ENCODE data around the gene YKT6.

Gene YKT6

DNA sequence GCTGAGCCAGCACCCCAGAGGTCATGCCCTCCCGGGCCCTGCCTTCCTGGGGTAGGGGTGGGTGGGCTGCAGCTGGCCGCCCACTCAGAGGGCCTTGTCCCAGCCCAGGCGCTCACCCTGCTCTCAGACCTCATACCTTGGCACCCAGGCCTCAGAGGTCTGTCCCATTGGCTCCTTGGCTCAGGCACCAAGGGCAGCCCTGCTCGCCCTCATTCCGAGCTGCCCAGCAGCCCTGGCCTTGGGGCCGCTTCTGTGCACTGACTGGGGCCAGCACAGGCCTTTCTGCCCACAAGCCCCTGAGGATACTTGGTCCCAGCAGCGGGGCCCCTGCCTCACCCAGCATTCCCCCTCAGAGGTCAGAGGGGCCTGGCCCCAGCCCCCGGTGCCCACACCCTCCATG is 34.3 kb downstream of the YKT6 start:
- no peak for ATAC-seq
- TF ChIP-seq, protein P1, sequence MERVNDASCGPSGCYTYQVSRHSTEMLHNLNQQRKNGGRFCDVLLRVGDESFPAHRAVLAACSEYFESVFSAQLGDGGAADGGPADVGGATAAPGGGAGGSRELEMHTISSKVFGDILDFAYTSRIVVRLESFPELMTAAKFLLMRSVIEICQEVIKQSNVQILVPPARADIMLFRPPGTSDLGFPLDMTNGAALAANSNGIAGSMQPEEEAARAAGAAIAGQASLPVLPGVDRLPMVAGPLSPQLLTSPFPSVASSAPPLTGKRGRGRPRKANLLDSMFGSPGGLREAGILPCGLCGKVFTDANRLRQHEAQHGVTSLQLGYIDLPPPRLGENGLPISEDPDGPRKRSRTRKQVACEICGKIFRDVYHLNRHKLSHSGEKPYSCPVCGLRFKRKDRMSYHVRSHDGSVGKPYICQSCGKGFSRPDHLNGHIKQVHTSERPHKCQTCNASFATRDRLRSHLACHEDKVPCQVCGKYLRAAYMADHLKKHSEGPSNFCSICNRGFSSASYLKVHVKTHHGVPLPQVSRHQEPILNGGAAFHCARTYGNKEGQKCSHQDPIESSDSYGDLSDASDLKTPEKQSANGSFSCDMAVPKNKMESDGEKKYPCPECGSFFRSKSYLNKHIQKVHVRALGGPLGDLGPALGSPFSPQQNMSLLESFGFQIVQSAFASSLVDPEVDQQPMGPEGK (CRISPR knock-in tag; IDR thresholded peaks at IDR 0.05; ENCODE audit: borderline replicate concordance), result no peak
- TF ChIP-seq ZC3H10 (CRISPR knock-in tag; IDR thresholded peaks at IDR 0.05) (no peak), GLIS3 (CRISPR knock-in tag; IDR thresholded peaks at IDR 0.05) (no peak), TOX (CRISPR knock-in tag; IDR thresholded peaks at IDR 0.05; ENCODE audit: borderline replicate concordance) (no peak), ZNF8 (CRISPR knock-in tag; IDR thresholded peaks at IDR 0.05) (no peak), ZNF565 (CRISPR knock-in tag; conservative IDR thresholded peaks at IDR 0.05; ENCODE audit: low read depth) (no peak), OSR1 (CRISPR knock-in tag; IDR thresholded peaks at IDR 0.05) (no peak), ISL1 (CRISPR knock-in tag; IDR thresholded peaks at IDR 0.05) (no peak), ZFP30 (CRISPR knock-in tag; IDR thresholded peaks at IDR 0.05) (no peak), ZFP3 (CRISPR knock-in tag; IDR thresholded peaks at IDR 0.05) (no peak), PPARA (CRISPR knock-in tag; IDR thresholded peaks at IDR 0.05; ENCODE audit: borderline replicate concordance) (no peak), ESRRG (CRISPR knock-in tag; IDR thresholded peaks at IDR 0.05) (no peak)
- TF ChIP-seq, protein P2, sequence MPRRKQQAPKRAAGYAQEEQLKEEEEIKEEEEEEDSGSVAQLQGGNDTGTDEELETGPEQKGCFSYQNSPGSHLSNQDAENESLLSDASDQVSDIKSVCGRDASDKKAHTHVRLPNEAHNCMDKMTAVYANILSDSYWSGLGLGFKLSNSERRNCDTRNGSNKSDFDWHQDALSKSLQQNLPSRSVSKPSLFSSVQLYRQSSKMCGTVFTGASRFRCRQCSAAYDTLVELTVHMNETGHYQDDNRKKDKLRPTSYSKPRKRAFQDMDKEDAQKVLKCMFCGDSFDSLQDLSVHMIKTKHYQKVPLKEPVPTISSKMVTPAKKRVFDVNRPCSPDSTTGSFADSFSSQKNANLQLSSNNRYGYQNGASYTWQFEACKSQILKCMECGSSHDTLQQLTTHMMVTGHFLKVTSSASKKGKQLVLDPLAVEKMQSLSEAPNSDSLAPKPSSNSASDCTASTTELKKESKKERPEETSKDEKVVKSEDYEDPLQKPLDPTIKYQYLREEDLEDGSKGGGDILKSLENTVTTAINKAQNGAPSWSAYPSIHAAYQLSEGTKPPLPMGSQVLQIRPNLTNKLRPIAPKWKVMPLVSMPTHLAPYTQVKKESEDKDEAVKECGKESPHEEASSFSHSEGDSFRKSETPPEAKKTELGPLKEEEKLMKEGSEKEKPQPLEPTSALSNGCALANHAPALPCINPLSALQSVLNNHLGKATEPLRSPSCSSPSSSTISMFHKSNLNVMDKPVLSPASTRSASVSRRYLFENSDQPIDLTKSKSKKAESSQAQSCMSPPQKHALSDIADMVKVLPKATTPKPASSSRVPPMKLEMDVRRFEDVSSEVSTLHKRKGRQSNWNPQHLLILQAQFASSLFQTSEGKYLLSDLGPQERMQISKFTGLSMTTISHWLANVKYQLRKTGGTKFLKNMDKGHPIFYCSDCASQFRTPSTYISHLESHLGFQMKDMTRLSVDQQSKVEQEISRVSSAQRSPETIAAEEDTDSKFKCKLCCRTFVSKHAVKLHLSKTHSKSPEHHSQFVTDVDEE (CRISPR knock-in tag; IDR thresholded peaks at IDR 0.05), result no peak

DNA sequence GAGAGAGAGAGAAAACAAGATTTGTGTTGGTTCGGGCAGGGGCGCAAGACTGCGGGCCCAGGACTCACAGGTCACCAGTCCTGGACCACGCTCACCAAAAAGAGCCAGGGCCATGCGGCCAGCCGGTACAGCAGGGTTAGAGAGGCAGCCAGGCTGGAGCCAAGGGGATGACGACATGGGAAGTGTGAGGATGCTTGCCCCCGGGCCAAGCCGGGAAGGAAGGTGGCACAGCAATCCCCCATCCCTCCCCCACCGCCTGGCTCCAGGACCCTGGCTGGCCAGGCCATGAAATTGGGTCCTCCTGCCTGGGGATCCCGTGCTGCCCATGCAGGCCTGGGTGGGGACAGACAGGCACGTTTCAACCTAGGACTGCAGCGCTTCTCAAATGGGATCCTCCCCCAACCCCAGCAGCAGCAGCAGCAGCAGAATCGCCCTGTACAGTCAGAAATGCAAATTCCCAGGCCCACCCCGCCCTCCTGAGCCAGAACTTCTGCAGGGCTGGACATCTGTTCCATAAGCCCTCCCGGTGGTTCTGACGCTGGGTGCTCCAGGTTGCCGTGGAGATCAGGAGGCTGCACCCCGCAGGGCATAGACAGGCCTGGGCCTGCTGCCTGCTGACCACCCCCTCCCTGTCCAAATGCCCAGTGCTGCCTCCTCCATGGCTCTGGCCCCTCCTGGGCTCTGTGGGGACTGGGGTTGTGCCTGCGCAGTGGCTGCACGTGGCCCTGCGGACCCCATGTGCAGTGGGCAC is 35.0 kb downstream of the YKT6 start:
- ATAC-seq, result peak; percentile 7; the same call in 1 of the 3 replicates
- TF ChIP-seq TCF4 (CRISPR knock-in tag; IDR thresholded peaks at IDR 0.05; ENCODE audit: borderline replicate concordance) (peak; percentile 26; the same call in 1 of the 2 replicates), ZC3H10 (CRISPR knock-in tag; IDR thresholded peaks at IDR 0.05) (no peak)

DNA sequence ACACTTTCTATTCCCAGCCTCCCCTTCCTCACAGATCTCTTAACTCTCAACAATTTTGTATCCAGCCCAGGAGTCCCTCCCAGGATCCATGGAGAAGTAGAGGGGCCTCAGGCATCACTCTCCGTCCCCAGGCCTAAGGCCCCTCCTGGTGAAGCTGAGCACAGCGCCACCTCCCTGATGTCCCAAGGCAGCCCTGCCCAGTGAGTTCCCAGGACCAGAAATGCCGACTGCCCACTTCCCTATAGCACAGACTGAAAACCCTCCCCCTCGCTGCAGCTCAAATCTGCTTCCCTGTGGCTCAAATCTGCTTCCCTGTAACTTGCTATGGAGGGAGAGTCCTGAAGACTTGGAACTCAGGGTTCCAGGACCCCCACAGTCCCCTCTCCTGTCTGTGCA is 35.6 kb downstream of the YKT6 start:
- no peak for ATAC-seq
- TF ChIP-seq, protein P3, sequence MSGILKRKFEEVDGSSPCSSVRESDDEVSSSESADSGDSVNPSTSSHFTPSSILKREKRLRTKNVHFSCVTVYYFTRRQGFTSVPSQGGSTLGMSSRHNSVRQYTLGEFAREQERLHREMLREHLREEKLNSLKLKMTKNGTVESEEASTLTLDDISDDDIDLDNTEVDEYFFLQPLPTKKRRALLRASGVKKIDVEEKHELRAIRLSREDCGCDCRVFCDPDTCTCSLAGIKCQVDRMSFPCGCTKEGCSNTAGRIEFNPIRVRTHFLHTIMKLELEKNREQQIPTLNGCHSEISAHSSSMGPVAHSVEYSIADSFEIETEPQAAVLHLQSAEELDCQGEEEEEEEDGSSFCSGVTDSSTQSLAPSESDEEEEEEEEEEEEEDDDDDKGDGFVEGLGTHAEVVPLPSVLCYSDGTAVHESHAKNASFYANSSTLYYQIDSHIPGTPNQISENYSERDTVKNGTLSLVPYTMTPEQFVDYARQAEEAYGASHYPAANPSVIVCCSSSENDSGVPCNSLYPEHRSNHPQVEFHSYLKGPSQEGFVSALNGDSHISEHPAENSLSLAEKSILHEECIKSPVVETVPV (CRISPR knock-in tag; IDR thresholded peaks at IDR 0.05), result no peak
- TF ChIP-seq ZFP3 (CRISPR knock-in tag; IDR thresholded peaks at IDR 0.05), result no peak
- TF ChIP-seq GLIS3 (CRISPR knock-in tag; IDR thresholded peaks at IDR 0.05), result no peak

DNA sequence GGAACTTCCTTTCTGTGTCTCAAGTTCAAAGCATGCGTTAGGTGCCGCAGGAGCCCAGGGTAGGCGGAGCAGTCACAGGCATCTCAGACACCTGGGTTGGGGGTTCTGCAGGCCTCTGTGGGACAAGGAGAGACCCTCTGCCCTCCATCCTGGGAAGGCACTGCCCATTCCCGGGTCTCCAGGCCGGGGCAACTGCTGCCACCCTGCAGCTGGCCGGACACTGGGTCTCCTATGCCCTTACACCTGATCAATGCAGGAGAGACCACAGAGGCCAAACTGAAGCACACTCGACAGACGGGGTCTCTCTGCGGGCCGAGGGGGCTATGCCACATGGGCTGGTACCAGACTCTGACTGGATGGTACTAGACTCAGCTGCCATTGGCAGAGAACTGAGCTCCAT is 36.9 kb downstream of the YKT6 start:
- ATAC-seq, result no peak
- no peak for TF ChIP-seq TOX (CRISPR knock-in tag; IDR thresholded peaks at IDR 0.05; ENCODE audit: borderline replicate concordance)
- no peak for TF ChIP-seq ZFP30 (CRISPR knock-in tag; IDR thresholded peaks at IDR 0.05)
- TF ChIP-seq PPARA (CRISPR knock-in tag; IDR thresholded peaks at IDR 0.05; ENCODE audit: borderline replicate concordance), result no peak
- TF ChIP-seq RARB (CRISPR knock-in tag; IDR thresholded peaks at IDR 0.05), result no peak

DNA sequence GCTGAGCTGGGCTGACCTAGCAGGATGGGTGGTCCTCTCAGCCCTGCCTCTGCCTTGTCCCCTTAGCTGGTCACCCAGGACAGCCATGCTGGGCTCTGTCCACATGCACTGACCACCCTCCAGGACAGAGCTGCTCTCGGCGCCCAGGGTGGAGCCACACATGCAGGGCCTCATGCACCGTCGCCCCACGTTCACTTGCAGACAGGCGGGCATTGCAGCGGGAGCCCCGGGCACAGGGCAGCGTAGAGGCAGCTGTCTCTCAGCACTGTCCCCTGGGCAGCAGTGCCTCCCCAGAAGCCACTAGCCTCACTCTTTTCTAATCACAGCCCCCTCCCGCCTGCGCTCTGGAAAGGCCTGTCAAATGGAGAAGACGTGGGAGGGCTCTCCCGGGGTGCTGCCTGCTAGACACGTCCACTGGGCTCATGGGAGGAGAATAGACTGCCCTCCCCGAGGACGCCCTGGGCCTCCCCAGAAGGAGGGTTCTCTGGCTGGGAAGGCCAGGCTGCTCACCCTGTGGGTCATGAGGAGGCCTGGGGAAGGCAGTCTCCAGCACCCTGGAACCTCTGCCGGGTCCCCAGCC is 37.4 kb downstream of the YKT6 start:
- no peak for ATAC-seq
- TF ChIP-seq PPARA (CRISPR knock-in tag; IDR thresholded peaks at IDR 0.05; ENCODE audit: borderline replicate concordance), result no peak
- no peak for TF ChIP-seq ESRRG (CRISPR knock-in tag; IDR thresholded peaks at IDR 0.05)
- no peak for TF ChIP-seq ZNF8 (CRISPR knock-in tag; IDR thresholded peaks at IDR 0.05)
- TF ChIP-seq ZFP3 (CRISPR knock-in tag; IDR thresholded peaks at IDR 0.05), result no peak
- TF ChIP-seq, protein P1 (CRISPR knock-in tag; IDR thresholded peaks at IDR 0.05; ENCODE audit: borderline replicate concordance), result no peak
- TF ChIP-seq GLIS3 (CRISPR knock-in tag; IDR thresholded peaks at IDR 0.05), result no peak
- TF ChIP-seq RARB (CRISPR knock-in tag; IDR thresholded peaks at IDR 0.05), result no peak
- TF ChIP-seq TOX (CRISPR knock-in tag; IDR thresholded peaks at IDR 0.05; ENCODE audit: borderline replicate concordance), result no peak
- TF ChIP-seq SNAI2 (CRISPR knock-in tag; IDR thresholded peaks at IDR 0.05), result no peak
- TF ChIP-seq ZNF70 (CRISPR knock-in tag; IDR thresholded peaks at IDR 0.05), result no peak
- TF ChIP-seq ISL1 (CRISPR knock-in tag; IDR thresholded peaks at IDR 0.05), result no peak
- TF ChIP-seq, protein P4, sequence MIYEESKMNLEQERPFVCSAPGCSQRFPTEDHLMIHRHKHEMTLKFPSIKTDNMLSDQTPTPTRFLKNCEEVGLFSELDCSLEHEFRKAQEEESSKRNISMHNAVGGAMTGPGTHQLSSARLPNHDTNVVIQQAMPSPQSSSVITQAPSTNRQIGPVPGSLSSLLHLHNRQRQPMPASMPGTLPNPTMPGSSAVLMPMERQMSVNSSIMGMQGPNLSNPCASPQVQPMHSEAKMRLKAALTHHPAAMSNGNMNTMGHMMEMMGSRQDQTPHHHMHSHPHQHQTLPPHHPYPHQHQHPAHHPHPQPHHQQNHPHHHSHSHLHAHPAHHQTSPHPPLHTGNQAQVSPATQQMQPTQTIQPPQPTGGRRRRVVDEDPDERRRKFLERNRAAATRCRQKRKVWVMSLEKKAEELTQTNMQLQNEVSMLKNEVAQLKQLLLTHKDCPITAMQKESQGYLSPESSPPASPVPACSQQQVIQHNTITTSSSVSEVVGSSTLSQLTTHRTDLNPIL (CRISPR knock-in tag; IDR thresholded peaks at IDR 0.05; ENCODE audit: low read depth), result no peak
- TF ChIP-seq OSR1 (CRISPR knock-in tag; IDR thresholded peaks at IDR 0.05), result no peak
- TF ChIP-seq, protein P2 (CRISPR knock-in tag; IDR thresholded peaks at IDR 0.05), result no peak

Measured in SK-N-SH treated with all-trans-retinoic acid at 6 μM for 48 hours (cell line).